Activated T-cell treated with anti-CD3 and anti-CD28 coated beads, Interleukin-2, amount 50 U/mL, for 4 hours (primary cell): Measurements from ENCODE around the gene HBQ1. TPM values are rescaled to one million over a fixed set of nuclear protein-coding genes. Genes with fewer than 3 reads are reported as not detected.
"Not testable (repeated sequence)": the region's sequence is repeated elsewhere in the genome, so short reads cannot be mapped to it uniquely, and the experiment has no call there.

Source experiments
- ATAC-seq, 2 donors: fragments of 200-7000 bp; cut with Tn5 transposase; one replicate each; pipeline ENCODE4 v1.10.0; 2021
- DNase-seq: peaks from one replicate; pipeline ENCODE4 v3.0.0-alpha.2; 2020
- H3K27me3 Mint-ChIP-seq: one replicate; pipeline ENCODE4 v1.8.0; 2021; ENCODE audit warnings: low read depth, mixed read lengths
- H3K36me3 Mint-ChIP-seq: one replicate; pipeline ENCODE4 v1.8.0; 2022; ENCODE audit warnings: mixed read lengths; ENCODE audit not compliant: insufficient read depth
- H3K4me1 Mint-ChIP-seq: one replicate; pipeline ENCODE4 v1.8.0; 2021; ENCODE audit warnings: low read depth, mixed read lengths
- H3K4me3 Mint-ChIP-seq: one replicate; pipeline ENCODE4 v1.8.0; 2021; ENCODE audit warnings: mild to moderate bottlenecking, moderate library complexity, mixed read lengths
- H3K9me3 Mint-ChIP-seq: one replicate; pipeline ENCODE4 v1.8.0; 2021; ENCODE audit warnings: mixed read lengths
- total RNA-seq, 3 donors: library from RNA; stranded (reverse); gene quantifications; one replicate each; pipeline ENCODE4 v1.2.1, GENCODE V29; 2021

The HBQ1 gene
- total RNA-seq, 3 donors from 2014 or later = 0.43 to 1.6 (median 0.48) TPM

- not testable (repeated sequence) for H3K27me3 Mint-ChIP-seq, H3K9me3 Mint-ChIP-seq, DNase-seq, H3K4me3 Mint-ChIP-seq, ATAC-seq
- peaks cover 18% of the 10 kb centered on the region for H3K36me3 Mint-ChIP-seq
- peaks cover 33% of the 10 kb centered on the region for H3K4me1 Mint-ChIP-seq
Measured at GRCh38 chr16:230351-230750, 50.1 kb downstream of the HBQ1 start.

Other genes starting within 250 kb of the HBQ1 start
- 10 to 100 TPM; 80.8 to 89.5 (median 87.9) TPM for gene POLR3K, start 126.9 kb upstream of the HBQ1 start, total RNA-seq
- 10 to 100 TPM; 49.5 to 69.4 (median 66.1) TPM for gene SNRNP25, start 126.6 kb upstream of the HBQ1 start, total RNA-seq
- gene RHBDF1, start 107.8 kb upstream of the HBQ1 start, total RNA-seq = under 1 TPM; 0.46 to 0.73 (median 0.63) TPM
- gene MPG, start 102.2 kb upstream of the HBQ1 start, total RNA-seq = 10 to 100 TPM; 32.7 to 39.8 (median 37.3) TPM
- gene NPRL3, start 41.8 kb upstream of the HBQ1 start, total RNA-seq = 10 to 100 TPM; 48.1 to 60.0 (median 55.9) TPM
- gene HBZ, start 27.8 kb upstream of the HBQ1 start, total RNA-seq = under 1 TPM; 0.38 to 0.45 (median 0.43) TPM
- not detected for gene HBM, start 14.5 kb upstream of the HBQ1 start, total RNA-seq
- not detected for gene HBA2, start 7.6 kb upstream of the HBQ1 start, total RNA-seq
- gene HBA1, start 3.8 kb upstream of the HBQ1 start, total RNA-seq = 1 to 10 TPM; 1.8 to 2.3 (median 2.3) TPM
- gene LUC7L, start 49.0 kb downstream of the HBQ1 start, total RNA-seq = 10 to 100 TPM; 76.0 to 82.0 (median 76.2) TPM
- gene FAM234A, start 54.4 kb downstream of the HBQ1 start, total RNA-seq = 10 to 100 TPM; 14.5 to 19.3 (median 17.3) TPM
- under 1 TPM in 1 of 3 donors, not detected in 2; 0.18 TPM for gene RGS11, start 95.5 kb downstream of the HBQ1 start, total RNA-seq
- not detected for gene ARHGDIG, start 100.1 kb downstream of the HBQ1 start, total RNA-seq
- gene PDIA2, start 102.7 kb downstream of the HBQ1 start, total RNA-seq = not detected
- 10 to 100 TPM; 34.1 to 40.4 (median 35.4) TPM for gene AXIN1, start 172.3 kb downstream of the HBQ1 start, total RNA-seq
- gene MRPL28, start 190.1 kb downstream of the HBQ1 start, total RNA-seq = 100 to 1,000 TPM; 124 to 136 (median 128) TPM
- gene PGAP6, start 201.5 kb downstream of the HBQ1 start, total RNA-seq = 10 to 100 TPM; 33.4 to 39.1 (median 34.0) TPM
- gene NME4, start 216.7 kb downstream of the HBQ1 start, total RNA-seq = 10 to 100 TPM; 46.1 to 78.9 (median 52.7) TPM
- gene DECR2, start 221.4 kb downstream of the HBQ1 start, total RNA-seq = 10 to 100 TPM; 16.9 to 19.1 (median 17.8) TPM
- 10 to 100 TPM; 28.2 to 31.3 (median 28.8) TPM for gene RAB11FIP3, start 245.2 kb downstream of the HBQ1 start, total RNA-seq